ENCODE measurements around the gene MAMSTR.

The MAMSTR gene

DNA sequence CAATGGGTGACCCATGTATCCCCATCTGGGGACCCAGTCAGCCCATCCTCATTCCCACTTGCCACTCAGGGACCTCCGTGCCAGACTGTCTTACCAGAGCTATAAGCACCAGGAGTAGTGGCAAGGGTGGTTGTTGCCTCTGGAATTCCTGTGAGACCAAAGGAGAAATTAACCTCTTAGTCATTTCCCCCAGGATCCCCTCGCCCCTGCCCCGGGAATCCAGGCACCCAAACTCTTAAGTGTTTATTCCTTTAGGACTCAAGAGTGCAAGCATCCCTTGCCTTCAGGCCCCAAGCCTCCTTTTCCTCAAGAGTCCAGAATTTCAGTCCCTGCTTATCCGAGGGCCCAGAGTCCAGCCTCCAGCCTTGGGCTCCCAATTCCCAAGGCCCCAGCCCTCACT is 55.9 kb downstream of the MAMSTR start:
- Histone ChIP-seq H3F3A (ENCODE audit: low read depth) (no peaks in the 10 kb centered on the region), H3K36me3 (ENCODE audit: insufficient read depth, low read length) (no peaks in the 10 kb centered on the region), H3K4me3 (ENCODE audit: low read length, poor library complexity, severe bottlenecking) (no peak overlapping the region), H3K9me3 (ENCODE audit: insufficient read depth, low read depth, low read length) (no peaks in the 10 kb centered on the region), H3K4me1 (ENCODE audit: insufficient read depth, low read length, poor library complexity, severe bottlenecking) (peaks cover 8% of the 10 kb centered on the region), H4K20me1 (ENCODE audit: insufficient read depth, low read length, poor library complexity, severe bottlenecking) (no peaks in the 10 kb centered on the region), H3K79me2 (ENCODE audit: insufficient read depth, low read length) (no peaks in the 10 kb centered on the region), H3K4me2 (ENCODE audit: low read depth, low read length, poor library complexity, severe bottlenecking) (no peak overlapping the region), H2AFZ (ENCODE audit: low read length) (no peak overlapping the region), H3K9me2 (replicated peaks; ENCODE audit: low read depth, low read length) (no peaks in the 10 kb centered on the region), H3K27me3 (ENCODE audit: insufficient read depth, low read length, poor library complexity, severe bottlenecking) (no peaks in the 10 kb centered on the region), H3K9ac (ENCODE audit: low read depth, low read length, poor library complexity, severe bottlenecking) (no peak overlapping the region)
- TF ChIP-seq, protein P1, sequence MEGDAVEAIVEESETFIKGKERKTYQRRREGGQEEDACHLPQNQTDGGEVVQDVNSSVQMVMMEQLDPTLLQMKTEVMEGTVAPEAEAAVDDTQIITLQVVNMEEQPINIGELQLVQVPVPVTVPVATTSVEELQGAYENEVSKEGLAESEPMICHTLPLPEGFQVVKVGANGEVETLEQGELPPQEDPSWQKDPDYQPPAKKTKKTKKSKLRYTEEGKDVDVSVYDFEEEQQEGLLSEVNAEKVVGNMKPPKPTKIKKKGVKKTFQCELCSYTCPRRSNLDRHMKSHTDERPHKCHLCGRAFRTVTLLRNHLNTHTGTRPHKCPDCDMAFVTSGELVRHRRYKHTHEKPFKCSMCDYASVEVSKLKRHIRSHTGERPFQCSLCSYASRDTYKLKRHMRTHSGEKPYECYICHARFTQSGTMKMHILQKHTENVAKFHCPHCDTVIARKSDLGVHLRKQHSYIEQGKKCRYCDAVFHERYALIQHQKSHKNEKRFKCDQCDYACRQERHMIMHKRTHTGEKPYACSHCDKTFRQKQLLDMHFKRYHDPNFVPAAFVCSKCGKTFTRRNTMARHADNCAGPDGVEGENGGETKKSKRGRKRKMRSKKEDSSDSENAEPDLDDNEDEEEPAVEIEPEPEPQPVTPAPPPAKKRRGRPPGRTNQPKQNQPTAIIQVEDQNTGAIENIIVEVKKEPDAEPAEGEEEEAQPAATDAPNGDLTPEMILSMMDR (conservative IDR thresholded peaks at IDR 0.05; ENCODE audit: low read length) = no peak
- no peak for TF ChIP-seq EZH2phosphoT487 (IDR thresholded peaks at IDR 0.05; ENCODE audit: borderline replicate concordance)
